Measurements from ENCODE around the gene PDE9A.

- TF ChIP-seq CTCF (IDR thresholded peaks at IDR 0.05 in 8 of 11, conservative IDR thresholded peaks at IDR 0.05 in 3 of 11) (no peak), POLR2AphosphoS5 (IDR thresholded peaks at IDR 0.05) (no peak), POLR2A (IDR thresholded peaks at IDR 0.05) (no peak)
Measured at GRCh38 chr21:42732033-42732410, 78.6 kb downstream of the PDE9A start.

Data from spleen (tissue), 7 donors.